ENCODE data around the gene PATL2.

Gene PATL2

DNA sequence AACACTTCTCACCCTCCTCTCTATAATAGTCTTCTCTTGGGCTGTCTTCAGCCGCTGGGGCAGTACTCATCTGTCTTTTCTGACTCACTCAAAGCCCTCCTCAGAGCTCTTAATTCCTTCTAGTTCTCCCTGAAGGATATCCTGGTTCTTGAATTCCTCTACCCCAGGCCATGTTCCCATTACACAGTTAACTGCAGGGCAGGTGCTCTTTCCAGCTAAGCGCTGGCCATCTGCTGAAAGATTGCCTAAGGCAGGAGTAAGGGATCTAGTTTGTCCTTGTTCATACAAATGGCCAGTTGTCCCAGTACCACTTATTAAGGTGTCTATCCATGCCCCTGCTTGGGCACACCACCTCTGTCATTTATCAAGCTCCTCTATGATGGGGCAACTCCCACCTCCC, 37.5 kb downstream of the PATL2 start:
- no peaks in the 10 kb centered on the region for H3K27me3 ChIP-seq (ENCODE audit: insufficient read depth, low read length)

DNA sequence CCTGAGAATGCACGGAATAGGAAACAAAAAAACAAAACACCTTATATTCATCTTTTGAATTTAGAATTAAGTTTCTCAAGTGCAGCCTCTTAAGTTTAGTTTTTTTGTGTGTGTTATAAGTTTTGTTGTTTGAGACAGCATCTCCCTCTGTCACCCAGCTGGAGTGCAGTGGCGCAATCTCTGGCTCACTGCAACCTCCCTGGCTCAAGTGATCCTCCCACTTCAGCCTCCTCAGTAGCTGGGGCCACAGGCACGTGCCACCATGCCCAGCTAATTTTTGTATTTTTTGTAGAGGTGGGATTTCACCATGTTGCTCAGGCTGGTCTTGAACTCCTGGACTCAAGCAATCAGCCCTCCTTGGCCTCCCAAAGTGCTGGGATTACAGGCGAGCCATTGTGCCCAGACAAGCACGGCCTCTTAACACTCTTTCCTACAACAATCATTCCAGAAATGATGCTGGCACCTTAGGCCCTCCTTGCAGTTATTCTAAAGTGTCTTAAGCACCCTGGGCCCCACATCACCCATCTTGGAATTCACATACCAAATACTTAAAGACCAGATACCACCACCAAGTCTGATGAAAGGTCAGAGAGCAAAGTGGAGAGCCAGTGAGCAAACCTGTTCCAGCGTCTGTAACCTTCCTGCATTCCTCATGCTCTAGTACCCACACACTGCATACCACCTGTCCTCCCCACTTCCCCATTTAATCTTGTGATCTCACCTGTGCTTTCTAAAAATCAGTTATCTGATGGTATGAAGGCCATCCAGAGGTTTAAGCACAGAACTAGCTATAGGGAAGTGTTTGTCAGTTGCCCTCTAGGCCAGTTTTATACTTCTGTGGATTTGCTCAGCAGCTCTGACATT, 40.8 kb downstream of the PATL2 start:
- Histone ChIP-seq H3K27me3 (ENCODE audit: insufficient read depth, low read length) (no peaks in the 10 kb centered on the region), H3F3A (ENCODE audit: insufficient read depth, low read length) (no peaks in the 10 kb centered on the region), H2AFZ (ENCODE audit: low read length) (no peak overlapping the region), H3K9me2 (ENCODE audit: low read depth, low read length) (no peaks in the 10 kb centered on the region), H3K36me3 (ENCODE audit: insufficient read depth, low read length) (no peaks in the 10 kb centered on the region), H3K4me3 (ENCODE audit: low read depth, low read length, poor library complexity, severe bottlenecking) (no peak overlapping the region), H4K20me1 (ENCODE audit: insufficient read depth, low read length) (no peaks in the 10 kb centered on the region), H3K9me3 (ENCODE audit: low read length) (no peaks in the 10 kb centered on the region), H3K4me1 (ENCODE audit: insufficient read depth, low read length, severe bottlenecking) (peaks cover 24% of the 10 kb centered on the region), H3K4me2 (ENCODE audit: low read length) (no peak overlapping the region), H3K79me2 (ENCODE audit: insufficient read depth, low read length) (no peaks in the 10 kb centered on the region), H3K27ac (ENCODE audit: low read depth, low read length, poor library complexity, severe bottlenecking) (no peak overlapping the region), H3K9ac (ENCODE audit: low read length) (no peak overlapping the region)
- TF ChIP-seq EZH2 (IDR thresholded peaks at IDR 0.05; ENCODE audit: borderline replicate concordance, low read length): no peak
- TF ChIP-seq, protein P1, sequence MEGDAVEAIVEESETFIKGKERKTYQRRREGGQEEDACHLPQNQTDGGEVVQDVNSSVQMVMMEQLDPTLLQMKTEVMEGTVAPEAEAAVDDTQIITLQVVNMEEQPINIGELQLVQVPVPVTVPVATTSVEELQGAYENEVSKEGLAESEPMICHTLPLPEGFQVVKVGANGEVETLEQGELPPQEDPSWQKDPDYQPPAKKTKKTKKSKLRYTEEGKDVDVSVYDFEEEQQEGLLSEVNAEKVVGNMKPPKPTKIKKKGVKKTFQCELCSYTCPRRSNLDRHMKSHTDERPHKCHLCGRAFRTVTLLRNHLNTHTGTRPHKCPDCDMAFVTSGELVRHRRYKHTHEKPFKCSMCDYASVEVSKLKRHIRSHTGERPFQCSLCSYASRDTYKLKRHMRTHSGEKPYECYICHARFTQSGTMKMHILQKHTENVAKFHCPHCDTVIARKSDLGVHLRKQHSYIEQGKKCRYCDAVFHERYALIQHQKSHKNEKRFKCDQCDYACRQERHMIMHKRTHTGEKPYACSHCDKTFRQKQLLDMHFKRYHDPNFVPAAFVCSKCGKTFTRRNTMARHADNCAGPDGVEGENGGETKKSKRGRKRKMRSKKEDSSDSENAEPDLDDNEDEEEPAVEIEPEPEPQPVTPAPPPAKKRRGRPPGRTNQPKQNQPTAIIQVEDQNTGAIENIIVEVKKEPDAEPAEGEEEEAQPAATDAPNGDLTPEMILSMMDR (IDR thresholded peaks at IDR 0.05; ENCODE audit: low read length): no peak

More for the DNA sequence above, 37.5 kb downstream of the PATL2 start:
- Histone ChIP-seq H3K4me1 (ENCODE audit: insufficient read depth, low read length, severe bottlenecking) (peaks cover 7% of the 10 kb centered on the region), H3K36me3 (ENCODE audit: insufficient read depth, low read length) (no peaks in the 10 kb centered on the region), H3K79me2 (ENCODE audit: insufficient read depth, low read length) (no peaks in the 10 kb centered on the region), H3K4me3 (ENCODE audit: low read depth, low read length, poor library complexity, severe bottlenecking) (no peak overlapping the region), H3K9ac (ENCODE audit: low read length) (no peak overlapping the region), H3K27ac (ENCODE audit: low read depth, low read length, poor library complexity, severe bottlenecking) (no peak overlapping the region), H4K20me1 (ENCODE audit: insufficient read depth, low read length) (no peaks in the 10 kb centered on the region), H3F3A (ENCODE audit: insufficient read depth, low read length) (no peaks in the 10 kb centered on the region), H3K9me2 (ENCODE audit: low read depth, low read length) (no peaks in the 10 kb centered on the region), H3K9me3 (ENCODE audit: low read length) (no peaks in the 10 kb centered on the region), H3K4me2 (ENCODE audit: low read length) (no peak overlapping the region), H2AFZ (ENCODE audit: low read length) (no peak overlapping the region)
- TF ChIP-seq EZH2 (IDR thresholded peaks at IDR 0.05; ENCODE audit: borderline replicate concordance, low read length): no peak
- TF ChIP-seq, protein P1 (IDR thresholded peaks at IDR 0.05; ENCODE audit: low read length): no peak

DNA sequence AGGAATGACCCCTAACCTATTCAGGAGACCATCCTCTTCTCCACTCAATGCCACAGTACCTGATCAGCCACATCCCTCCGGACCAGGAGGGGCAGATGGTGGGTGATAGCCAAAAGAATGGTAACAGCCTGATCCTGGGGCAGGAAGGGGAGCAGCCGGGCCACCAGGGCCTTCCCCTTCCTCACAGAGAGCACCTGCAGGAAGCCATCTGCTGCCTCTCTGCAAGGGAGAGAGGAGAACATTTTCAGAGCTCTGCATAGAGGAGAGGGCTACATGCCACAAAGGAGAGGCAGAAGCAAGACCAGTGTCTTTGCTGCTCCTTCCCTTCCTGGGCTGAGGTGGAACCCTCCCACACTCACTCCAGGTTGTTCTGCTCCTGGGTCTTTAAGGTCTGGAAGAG, 42.2 kb downstream of the PATL2 start:
- Histone ChIP-seq H3K9me2 (ENCODE audit: low read depth, low read length) (no peaks in the 10 kb centered on the region), H3K4me3 (ENCODE audit: low read depth, low read length, poor library complexity, severe bottlenecking) (no peak overlapping the region), H3K4me2 (ENCODE audit: low read length) (no peak overlapping the region), H3K79me2 (ENCODE audit: insufficient read depth, low read length) (no peaks in the 10 kb centered on the region), H3F3A (ENCODE audit: insufficient read depth, low read length) (no peaks in the 10 kb centered on the region), H3K27me3 (ENCODE audit: insufficient read depth, low read length) (no peaks in the 10 kb centered on the region), H3K27ac (ENCODE audit: low read depth, low read length, poor library complexity, severe bottlenecking) (no peak overlapping the region), H3K4me1 (ENCODE audit: insufficient read depth, low read length, severe bottlenecking) (peaks cover 35% of the 10 kb centered on the region), H2AFZ (ENCODE audit: low read length) (no peak overlapping the region), H4K20me1 (ENCODE audit: insufficient read depth, low read length) (no peaks in the 10 kb centered on the region), H3K9me3 (ENCODE audit: low read length) (no peaks in the 10 kb centered on the region), H3K9ac (ENCODE audit: low read length) (no peak overlapping the region), H3K36me3 (ENCODE audit: insufficient read depth, low read length) (no peaks in the 10 kb centered on the region)
- TF ChIP-seq, protein P1 (IDR thresholded peaks at IDR 0.05; ENCODE audit: low read length): no peak
- TF ChIP-seq EZH2 (IDR thresholded peaks at IDR 0.05; ENCODE audit: borderline replicate concordance, low read length): no peak
